Common myeloid progenitor, CD34-positive (primary cell): Measurements from ENCODE around the gene UBL5.
A peak's percentile ranks its signal among the peaks of the same experiment; 100 is the strongest.

ENCODE experiments used
- CTCF ChIA-PET: fragments of 350-600 bp; sonication (Branson Sonifier 250); formaldehyde crosslinking; loops from one replicate; lab custom pipeline; 2021; ENCODE audit warnings: antibody characterized with exemption; lab: Charles Lee
- POLR2A ChIA-PET: fragments of 350-600 bp; sonication (Branson Sonifier 250); formaldehyde crosslinking; loops from one replicate; lab custom pipeline; 2021; ENCODE audit warnings: antibody characterized with exemption; lab: Charles Lee
- DNase-seq, 3 donors: peaks; one replicate each; pipeline versions ENCODE4 v3.0.0 to v3.0.0-alpha.2; 2013
- H3K27ac ChIP-seq, 2 experiments: 1 replicate in 1 of 2; 2 replicates in 1 of 2; pipeline ENCODE4 v1.7.0; 2013; ENCODE audit warnings: inconsistent platforms in 2 of 2, low read length in 2 of 2, mild to moderate bottlenecking in 2 of 2, low read depth in 1 of 2, moderate library complexity in 1 of 2; ENCODE audit not compliant: severe bottlenecking in 2 of 2, insufficient read depth in 1 of 2, poor library complexity in 1 of 2
- H3K27me3 ChIP-seq, 5 experiments: replicated peaks in 2 of 5; 1 replicate in 3 of 5; 2 replicates in 2 of 5; pipeline versions ENCODE4 v1.6.1 to v1.7.0; 2013; ENCODE audit warnings: low read length in 4 of 5, mild to moderate bottlenecking in 2 of 5, moderate library complexity in 2 of 5, inconsistent platforms in 1 of 5; ENCODE audit not compliant: insufficient read depth in 5 of 5, control insufficient read depth in 4 of 5
- H3K36me3 ChIP-seq, 4 experiments: 1 replicate in 2 of 4; 2 replicates in 2 of 4; pipeline versions ENCODE4 v1.6.1 to v1.7.0; 2013; ENCODE audit warnings: low read length in 3 of 4, control low read depth in 1 of 4, mild to moderate bottlenecking in 1 of 4; ENCODE audit not compliant: control insufficient read depth in 4 of 4, insufficient read depth in 4 of 4
- H3K4me1 ChIP-seq, 4 experiments: 1 replicate in 3 of 4; 2 replicates in 1 of 4; pipeline versions ENCODE4 v1.6.1 to v1.7.1; 2013; ENCODE audit warnings: low read length in 3 of 4, mild to moderate bottlenecking in 3 of 4, control low read depth in 1 of 4, inconsistent platforms in 1 of 4, moderate library complexity in 1 of 4; ENCODE audit not compliant: control insufficient read depth in 4 of 4, insufficient read depth in 4 of 4; ENCODE audit errors: control extremely low read depth in 1 of 4
- H3K4me3 ChIP-seq, 7 experiments: 1 replicate in 4 of 7; 2 replicates in 3 of 7; pipeline versions ENCODE4 v1.5.1 to v1.7.0; 2013; ENCODE audit warnings: mild to moderate bottlenecking in 7 of 7, low read length in 6 of 7, moderate library complexity in 6 of 7, inconsistent platforms in 2 of 7, low read depth in 2 of 7, control low read depth in 1 of 7; ENCODE audit not compliant: insufficient read depth in 4 of 7, control insufficient read depth in 1 of 7; ENCODE audit errors: extremely low read depth in 1 of 7
- H3K9me3 ChIP-seq, 5 experiments: 1 replicate in 4 of 5; 2 replicates in 1 of 5; pipeline versions ENCODE4 v1.6.1 to v1.7.1; 2013; ENCODE audit warnings: low read length in 4 of 5, mild to moderate bottlenecking in 2 of 5, inconsistent platforms in 1 of 5, low read depth in 1 of 5, moderate library complexity in 1 of 5; ENCODE audit not compliant: control insufficient read depth in 4 of 5, insufficient read depth in 2 of 5; ENCODE audit errors: control extremely low read depth in 1 of 5
- WGBS: methylation state at CpG from one replicate; pipeline ENCODE4 v1.1.5; 2013; ENCODE audit not compliant: insufficient coverage; 5-methylcytosine and 5-hydroxymethylcytosine counted together

UBL5 gene

DNA sequence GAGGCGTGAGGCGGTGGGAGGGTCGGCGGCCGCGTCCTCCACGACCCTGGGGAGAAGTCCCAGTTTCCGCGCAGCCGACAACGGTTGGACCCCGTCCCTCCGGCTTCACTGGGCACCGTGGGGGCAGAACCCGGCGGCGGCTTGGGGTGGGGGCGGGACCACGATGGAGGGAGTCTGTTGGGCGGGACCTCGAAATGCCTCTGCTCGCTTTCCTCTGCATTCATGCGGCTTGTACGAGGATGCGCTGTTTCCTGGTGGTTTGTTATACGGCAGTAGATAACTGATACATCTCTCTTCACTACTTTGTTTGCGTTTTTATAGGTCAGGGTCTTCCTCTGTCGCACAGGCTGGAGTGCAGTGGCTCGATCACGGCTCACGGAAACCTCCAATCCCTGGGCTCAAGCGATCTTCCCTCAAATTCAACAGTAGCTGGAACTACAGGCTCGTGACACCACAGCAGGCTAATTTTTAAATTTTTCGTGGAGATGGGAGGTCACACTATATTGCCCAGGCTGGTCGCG lies 34.6 kb upstream of the UBL5 start:
- CTCF ChIA-PET, result interaction anchor here (1.0 to 1.5 kb wide), 4 partner anchors 23 to 206 kb away, joined by 3 to 5 read pairs (median 3); partner anchors contain the start of gene ZNF846
- peak overlapping the region; percentile 75 to 89 (median 82) for H3K4me3 ChIP-seq
- no peaks in the 10 kb centered on the region for H3K36me3 ChIP-seq
- WGBS, result 21% methylated on average over 31 of the region's 36 CpGs
- DNase-seq, result peak in 2 of 3 donors; percentile 67 to 84
- peaks cover 2 to 19% (median 7%) of the 10 kb centered on the region in 4 experiments for H3K4me1 ChIP-seq
- no peaks in the 10 kb centered on the region for H3K9me3 ChIP-seq
- peak overlapping the region; percentile 50 to 75 for H3K27ac ChIP-seq
- H3K27me3 ChIP-seq, result no peaks in the 10 kb centered on the region
- POLR2A ChIA-PET, result interaction anchor here (0.6 to 1.1 kb wide), 2 partner anchors 26 to 35 kb away, joined by 3 to 4 read pairs; partner anchors contain the start of gene FBXL12

DNA sequence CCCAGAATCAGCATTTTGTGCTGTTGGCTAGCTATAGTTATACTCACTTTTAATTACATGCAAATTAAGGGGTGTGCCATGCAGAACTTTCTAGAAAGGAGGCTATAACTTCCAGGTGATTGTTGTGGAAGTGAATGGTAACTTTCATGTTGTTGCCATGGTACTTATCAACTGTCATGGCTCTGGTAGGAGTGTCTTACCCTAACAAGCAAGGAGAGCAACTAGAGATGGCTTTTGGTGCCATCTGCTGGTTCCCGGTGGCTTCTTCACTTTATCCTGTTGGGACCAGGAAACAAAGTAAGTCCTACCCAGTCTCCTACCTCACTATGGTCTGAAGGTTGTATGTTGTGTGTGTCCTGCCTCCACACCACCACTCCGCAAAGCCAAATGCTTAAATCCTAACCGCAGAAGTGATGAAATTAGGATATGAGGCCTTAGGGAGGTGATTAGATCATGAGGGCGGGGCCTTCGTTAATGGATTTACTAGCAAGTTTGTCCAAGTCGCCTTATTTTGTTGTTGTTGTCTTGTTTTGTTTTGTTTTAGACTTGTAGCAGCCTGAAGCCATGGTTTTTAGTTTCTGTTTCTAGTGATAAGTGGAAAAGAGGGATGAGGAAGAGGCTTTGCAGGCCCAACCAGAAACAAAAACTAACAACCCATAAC lies 31.5 kb upstream of the UBL5 start:
- Histone ChIP-seq H3K4me3 (no peak overlapping the region), H3K27me3 (no peaks in the 10 kb centered on the region), H3K4me1 (peaks cover 2 to 17% (median 7%) of the 10 kb centered on the region in 4 experiments), H3K9me3 (no peaks in the 10 kb centered on the region), H3K27ac (peak overlapping the region in 1 of 2 experiments; percentile 81), H3K36me3 (no peaks in the 10 kb centered on the region)
- ChIA-PET CTCF (interaction anchor here (0.9 to 2.1 kb wide), 13 partner anchors 8 to 486 kb away, joined by 3 to 11 read pairs (median 5); partner anchors contain the start of genes ZNF121, ZNF561 and ZNF846), POLR2A (no interaction called here)
- peak; percentile 94 to 97 (median 96) for DNase-seq
- WGBS, result 100% methylated on average over 1 of the region's 6 CpGs

DNA sequence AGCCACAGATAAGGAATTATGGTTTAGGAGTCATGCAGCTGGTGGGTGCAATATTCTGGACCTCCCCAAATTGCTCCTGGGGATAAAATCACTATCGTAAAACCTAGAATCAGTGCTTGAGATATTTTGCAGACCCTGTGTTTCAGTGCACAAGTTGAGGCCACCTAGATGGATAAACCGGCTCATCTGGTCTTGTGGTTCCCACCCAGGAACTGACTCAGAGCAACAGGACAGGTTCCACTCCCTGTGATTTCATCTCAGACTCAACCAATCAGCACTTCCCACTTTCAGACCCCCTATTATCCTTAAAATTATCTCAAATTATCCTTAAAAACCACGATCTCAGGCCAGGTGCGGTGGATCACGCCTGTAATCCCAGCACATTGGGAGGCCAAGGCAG lies 29.8 kb upstream of the UBL5 start:
- WGBS, result 97% methylated on average over 5 of the region's 5 CpGs

DNA sequence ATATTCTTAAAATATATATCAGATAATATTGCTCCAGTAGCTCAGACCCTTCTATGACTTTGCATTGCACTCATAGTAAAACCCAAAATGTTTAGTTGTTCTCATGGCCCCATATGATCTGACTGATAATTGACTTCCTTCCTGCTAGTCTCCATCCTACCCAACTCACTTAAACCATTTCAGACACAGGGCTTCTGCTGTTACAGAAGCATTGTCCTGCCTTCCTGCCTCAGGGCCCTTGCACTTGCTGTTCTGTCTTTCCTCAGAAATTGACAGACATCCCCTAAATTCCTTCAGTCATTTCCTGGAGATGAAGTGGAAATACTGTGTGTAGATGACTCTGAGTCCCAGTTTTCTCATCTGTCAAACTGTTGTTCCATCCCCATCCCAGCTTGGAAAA lies 28.6 kb upstream of the UBL5 start:
- H3K36me3 ChIP-seq, result no peaks in the 10 kb centered on the region
- DNase-seq, result no peak
- no peaks in the 10 kb centered on the region for H3K27me3 ChIP-seq
- POLR2A ChIA-PET, result interaction anchor here (0.6 kb wide), 3 partner anchors 20 to 399 kb away, joined by 3 to 5 read pairs (median 4); partner anchors contain the start of genes FBXL12 and PIN1
- H3K4me1 ChIP-seq, result peaks cover 0 to 12% (median 1%) of the 10 kb centered on the region in 4 experiments
- H3K4me3 ChIP-seq, result no peak overlapping the region
- CTCF ChIA-PET, result interaction anchor here (0.8 to 2.1 kb wide), 6 partner anchors 9 to 213 kb away, joined by 3 to 11 read pairs (median 3); no protein-coding TSS in a partner anchor
- H3K9me3 ChIP-seq, result no peaks in the 10 kb centered on the region
- H3K27ac ChIP-seq, result no peak overlapping the region

More for the DNA sequence above, 29.8 kb upstream of the UBL5 start:
- peaks cover 2 to 17% (median 6%) of the 10 kb centered on the region in 4 experiments for H3K4me1 ChIP-seq
- no peak overlapping the region for H3K4me3 ChIP-seq
- POLR2A ChIA-PET, result interaction anchor here (0.7 kb wide), 1 partner anchor 128 kb away, joined by 3 read pairs; no protein-coding TSS in a partner anchor
- H3K27me3 ChIP-seq, result no peaks in the 10 kb centered on the region
- H3K36me3 ChIP-seq, result no peaks in the 10 kb centered on the region
- DNase-seq, result no peak
- no peaks in the 10 kb centered on the region for H3K9me3 ChIP-seq
- no peak overlapping the region for H3K27ac ChIP-seq
- CTCF ChIA-PET, result interaction anchor here (1.3 to 2.1 kb wide), 5 partner anchors 9 to 211 kb away, joined by 3 to 11 read pairs (median 4); no protein-coding TSS in a partner anchor

DNA sequence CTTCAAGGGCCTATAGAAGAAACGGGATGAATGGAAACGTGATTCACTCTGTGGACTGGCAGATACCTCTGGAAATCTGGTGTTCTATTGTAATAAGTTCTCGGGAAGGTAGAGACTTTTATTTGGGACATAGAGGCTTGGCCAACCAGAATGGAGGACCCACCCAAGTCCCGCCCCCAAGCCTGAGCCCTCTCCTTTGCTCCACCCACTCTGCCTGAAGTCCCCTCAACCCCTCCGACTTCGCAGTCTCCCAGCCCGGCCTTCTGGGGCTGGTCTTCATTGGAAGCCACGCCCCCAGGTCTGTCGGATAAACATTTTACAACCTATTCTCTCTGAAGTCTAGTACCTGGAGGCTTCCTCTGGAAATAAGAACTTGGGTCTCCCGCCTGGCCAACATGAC lies 25.7 kb upstream of the UBL5 start:
- Histone ChIP-seq H3K36me3 (peaks cover 0 to 5% (median 3%) of the 10 kb centered on the region in 4 experiments), H3K4me3 (no peak overlapping the region), H3K9me3 (no peaks in the 10 kb centered on the region), H3K27me3 (no peaks in the 10 kb centered on the region), H3K27ac (no peak overlapping the region), H3K4me1 (peaks cover 0 to 2% (median 0%) of the 10 kb centered on the region in 4 experiments)
- ChIA-PET CTCF (no interaction called here), POLR2A (interaction anchor here (0.7 kb wide), 1 partner anchor 207 kb away, joined by 3 read pairs; no protein-coding TSS in a partner anchor)
- 98% methylated on average over 8 of the region's 10 CpGs for WGBS
- no peak for DNase-seq

DNA sequence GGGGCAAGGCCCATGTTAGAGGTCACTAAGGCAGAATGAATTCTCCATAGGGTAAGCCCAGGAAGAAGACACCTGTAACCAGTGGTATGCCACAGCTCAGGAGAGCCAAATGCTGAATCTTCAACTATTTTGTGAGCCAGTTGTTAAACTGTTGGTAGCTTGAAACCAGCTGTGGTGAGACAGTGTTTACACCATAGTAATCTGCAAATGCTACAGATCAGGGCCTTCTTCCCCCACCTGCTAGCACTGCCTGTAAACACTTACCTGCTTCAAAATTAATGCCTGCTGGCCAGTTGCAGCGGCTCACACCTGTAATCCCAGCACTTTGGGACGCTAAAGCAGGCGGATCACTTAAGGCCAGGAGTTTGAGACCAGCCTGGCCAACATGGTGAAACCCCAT lies 20.9 kb upstream of the UBL5 start:
- no peaks in the 10 kb centered on the region for H3K27me3 ChIP-seq
- H3K27ac ChIP-seq, result no peak overlapping the region
- peaks cover 13 to 42% (median 30%) of the 10 kb centered on the region in 4 experiments for H3K36me3 ChIP-seq
- DNase-seq, result no peak
- no peaks in the 10 kb centered on the region for H3K9me3 ChIP-seq
- POLR2A ChIA-PET, result no interaction called here
- WGBS, result no CpG with 5 or more reads among the region's 3 CpGs
- no peak overlapping the region for H3K4me3 ChIP-seq
- CTCF ChIA-PET, result interaction anchor here (0.8 to 0.9 kb wide), 2 partner anchors 10 to 11 kb away, joined by 3 to 4 read pairs; no protein-coding TSS in a partner anchor
- no peaks in the 10 kb centered on the region for H3K4me1 ChIP-seq
